HepG2 (cell line): Measurements from ENCODE around the gene SRC. TPM values are rescaled to one million over a fixed set of nuclear protein-coding genes. Genes with fewer than 3 reads are reported as not detected.

Experiments used
- ARID3A ChIP-seq: IDR thresholded peaks from 2 replicates; pipeline ENCODE4 v1.6.1; 2012; ENCODE audit warnings: low read depth, low read length, improper control_type of control experiment
- HOMEZ ChIP-seq: IDR thresholded peaks from 2 replicates; pipeline ENCODE4 v1.6.1; 2016; ENCODE audit warnings: low read depth
- KLF6 ChIP-seq: IDR thresholded peaks from 2 replicates; pipeline ENCODE4 v1.8.0; 2016; ENCODE audit warnings: missing biosample characterization, missing genetic modification reagents
- MTERF4 ChIP-seq: sonication (generic); formaldehyde crosslinking; IDR thresholded peaks from 2 replicates; pipeline ENCODE4 v1.8.0; 2023; ENCODE audit warnings: mild to moderate bottlenecking, missing genetic modification reagents
- RCOR2 ChIP-seq: IDR thresholded peaks from 2 replicates; pipeline ENCODE4 v1.6.1; 2016; ENCODE audit warnings: missing biosample characterization, missing genetic modification reagents
- RFXANK ChIP-seq: IDR thresholded peaks from 2 replicates; pipeline ENCODE4 v1.6.1; 2016
- RXRA ChIP-seq: sonication (generic); formaldehyde crosslinking; IDR thresholded peaks from 2 replicates; pipeline ENCODE4 v1.5.1; 2020; ENCODE audit warnings: missing genetic modification reagents
- SOX13 ChIP-seq, 3 experiments: fragments of 450-650 bp in 1 of 3; sonication (generic) in 1 of 3; formaldehyde crosslinking in 1 of 3; IDR thresholded peaks in 2 of 3; conservative IDR thresholded peaks in 1 of 3; 2 replicates each; pipeline versions ENCODE4 v1.5.0 to v1.6.1; 2016 to 2020; ENCODE audit warnings: antibody characterized with exemption in 1 of 3, mild to moderate bottlenecking in 1 of 3, missing compliant biosample characterization in 1 of 3, missing genetic modification reagents in 1 of 3, moderate library complexity in 1 of 3
- TEAD3 ChIP-seq: optimal IDR thresholded peaks from 2 replicates; pipeline ENCODE3; 2016; ENCODE audit warnings: borderline replicate concordance
- TFAP4 ChIP-seq: sonication (generic); IDR thresholded peaks from 2 replicates; pipeline ENCODE4 v1.6.1; 2016; ENCODE audit warnings: low read depth, borderline replicate concordance
- THAP8 ChIP-seq: sonication (generic); formaldehyde crosslinking; IDR thresholded peaks from 2 replicates; pipeline ENCODE4 v1.5.1; 2020; ENCODE audit warnings: missing genetic modification reagents, mild to moderate bottlenecking, borderline replicate concordance
- ZBED4 ChIP-seq: sonication (generic); formaldehyde crosslinking; IDR thresholded peaks from 2 replicates; pipeline ENCODE4 v1.4.0; 2020; ENCODE audit warnings: missing genetic modification reagents, borderline replicate concordance
- ZBTB7B ChIP-seq: sonication (generic); formaldehyde crosslinking; IDR thresholded peaks from 2 replicates; pipeline ENCODE4 v1.4.0; 2020; ENCODE audit warnings: missing genetic modification reagents
- ZNF546 ChIP-seq: sonication (generic); formaldehyde crosslinking; conservative IDR thresholded peaks from 2 replicates; pipeline ENCODE4 v1.8.1; 2023; ENCODE audit warnings: mild to moderate bottlenecking, missing genetic modification reagents
- ZNF770 ChIP-seq: sonication (generic); formaldehyde crosslinking; IDR thresholded peaks from 2 replicates; pipeline ENCODE4 v1.5.0; 2020; ENCODE audit warnings: mild to moderate bottlenecking, missing genetic modification reagents
- ZSCAN29 ChIP-seq: sonication (generic); formaldehyde crosslinking; conservative IDR thresholded peaks from 2 replicates; pipeline ENCODE4 v1.4.0; 2020; ENCODE audit warnings: mild to moderate bottlenecking, missing genetic modification reagents
- polyA plus RNA-seq, 8 experiments: library from polyadenylated mRNA; depleted of rRNA in 3 of 8; stranded (reverse) in 7 of 8; unstranded in 1 of 8; fragments of >200 nt; fragmentation: Illumina TruSeq in 4 of 8; extraction: Trizol in 4 of 8; gene quantifications; 2 replicates each; pipeline versions ENCODE4 v1.2.1 to v1.2.3, GENCODE V29; 2011 to 2016; ENCODE audit warnings: low read depth in 4 of 8, missing spikeins in 1 of 8, mixed read lengths in 1 of 8; ENCODE audit not compliant: insufficient read depth in 1 of 8
- total RNA-seq, 5 experiments: library from RNA; depleted of rRNA; stranded (reverse); fragments of >200 nt; fragmentation: Illumina TruSeq; extraction: Trizol; gene quantifications; 2 replicates each; pipeline ENCODE4 v1.2.3, GENCODE V29; 2016; ENCODE audit warnings: low read depth in 1 of 5

The SRC gene
- total and polyA plus RNA-seq, 2 of the 13 experiments (the other 11 are each of a cell fraction or from before 2014, with no cell fraction given): 54.7 to 192 TPM

- TF ChIP-seq ARID3A (no peak), ZBTB7B (peak; percentile 94), THAP8 (CRISPR knock-in tag) (0 out of 2 replicates have a peak, but pooled peaks have one; percentile 48), TEAD3 (CRISPR knock-in tag) (peak; percentile 83), ZBED4 (0 out of 2 replicates have a peak, but pooled peaks have one; percentile 88), TFAP4 (peak; percentile 85; the same call in 1 of the 2 replicates), ZNF546 (CRISPR knock-in tag) (peak; percentile 77; the same call in 1 of the 2 replicates), RFXANK (CRISPR knock-in tag) (0 out of 2 replicates have a peak, but pooled peaks have one; percentile 66), ZNF770 (peak; percentile 100), SOX13 (IDR thresholded peaks at IDR 0.05) (no peak), SOX13 (CRISPR knock-in tag; conservative IDR thresholded peaks at IDR 0.05 in 1 of 2, IDR thresholded peaks at IDR 0.05 in 1 of 2) (peak in 1 of 2 experiments; percentile 83; a peak in 2 of 4 replicates), MTERF4 (CRISPR knock-in tag) (peak; percentile 98), RXRA (peak; percentile 84), HOMEZ (0 out of 2 replicates have a peak, but pooled peaks have one; percentile 67), ZSCAN29 (CRISPR knock-in tag) (peak; percentile 61; the same call in 1 of the 2 replicates), KLF6 (peak; percentile 77), RCOR2 (CRISPR knock-in tag) (peak; percentile 94)
Observed at GRCh38 chr20:37390891-37391525, 45.1 kb downstream of the SRC start (continued).
